HG03039 (cell line): Measurements from ENCODE around the gene HACD2.

Source experiments
- ATAC-seq: cut with Tn5 transposase; IDR thresholded peaks from one replicate; pipeline ENCODE4 v1.9.1; 2021; ENCODE audit warnings: mild to moderate bottlenecking, moderate library complexity; ENCODE audit not compliant: unreplicated experiment

The HACD2 gene, protein sequence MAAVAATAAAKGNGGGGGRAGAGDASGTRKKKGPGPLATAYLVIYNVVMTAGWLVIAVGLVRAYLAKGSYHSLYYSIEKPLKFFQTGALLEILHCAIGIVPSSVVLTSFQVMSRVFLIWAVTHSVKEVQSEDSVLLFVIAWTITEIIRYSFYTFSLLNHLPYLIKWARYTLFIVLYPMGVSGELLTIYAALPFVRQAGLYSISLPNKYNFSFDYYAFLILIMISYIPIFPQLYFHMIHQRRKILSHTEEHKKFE

DNA sequence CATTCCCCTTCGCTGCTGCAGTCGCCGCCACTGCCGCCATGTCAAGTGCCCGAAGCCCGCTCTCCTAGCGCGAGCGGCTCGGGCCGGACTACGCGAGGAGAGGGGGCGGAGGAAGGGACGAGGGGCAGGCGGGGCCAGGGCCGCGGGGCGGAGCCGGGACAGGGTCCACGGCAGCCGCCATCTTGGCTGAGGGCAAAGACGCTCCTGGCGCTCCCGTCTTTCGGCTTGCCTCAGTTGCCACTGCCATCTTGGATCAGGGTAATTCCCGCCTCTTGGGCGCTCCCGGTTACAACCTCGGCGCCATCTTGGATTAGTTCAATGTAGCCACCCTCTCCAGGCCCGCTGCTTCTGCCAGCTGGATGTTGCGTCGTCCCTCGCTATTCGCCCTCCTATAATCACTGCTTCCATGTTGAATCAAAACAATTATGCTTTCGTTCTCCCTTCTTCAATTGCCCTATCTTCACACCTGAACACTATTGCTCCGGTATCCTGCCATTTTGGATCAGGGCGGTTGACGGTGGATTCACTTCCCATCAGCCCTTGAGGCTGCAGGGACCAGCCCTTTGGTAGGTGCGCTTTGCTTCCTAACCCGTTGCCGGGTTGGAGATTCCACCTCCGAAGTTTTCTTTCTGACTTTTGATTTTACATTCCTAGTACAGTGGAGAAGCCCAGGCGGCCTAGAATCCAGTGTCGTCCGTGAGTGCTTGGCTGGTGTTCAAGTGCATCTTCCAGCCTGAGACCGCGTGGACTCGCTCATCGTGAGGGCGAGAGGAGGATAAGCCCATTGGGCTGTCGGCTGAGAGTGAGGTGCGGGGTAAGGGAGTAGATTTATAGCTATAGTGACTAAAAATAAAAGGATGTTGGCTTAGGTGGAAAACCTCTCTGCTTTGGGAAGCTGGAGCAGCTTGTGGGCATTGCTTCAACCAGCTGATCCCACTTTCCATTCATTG is at the start of gene HACD2:
Gene HACD2, minus strand, starts transcription at position 66 of the 950 bp plus-strand sequence. Its CDS starts 26 bp downstream, at position 40.
- ATAC-seq, result peak; percentile 94

DNA sequence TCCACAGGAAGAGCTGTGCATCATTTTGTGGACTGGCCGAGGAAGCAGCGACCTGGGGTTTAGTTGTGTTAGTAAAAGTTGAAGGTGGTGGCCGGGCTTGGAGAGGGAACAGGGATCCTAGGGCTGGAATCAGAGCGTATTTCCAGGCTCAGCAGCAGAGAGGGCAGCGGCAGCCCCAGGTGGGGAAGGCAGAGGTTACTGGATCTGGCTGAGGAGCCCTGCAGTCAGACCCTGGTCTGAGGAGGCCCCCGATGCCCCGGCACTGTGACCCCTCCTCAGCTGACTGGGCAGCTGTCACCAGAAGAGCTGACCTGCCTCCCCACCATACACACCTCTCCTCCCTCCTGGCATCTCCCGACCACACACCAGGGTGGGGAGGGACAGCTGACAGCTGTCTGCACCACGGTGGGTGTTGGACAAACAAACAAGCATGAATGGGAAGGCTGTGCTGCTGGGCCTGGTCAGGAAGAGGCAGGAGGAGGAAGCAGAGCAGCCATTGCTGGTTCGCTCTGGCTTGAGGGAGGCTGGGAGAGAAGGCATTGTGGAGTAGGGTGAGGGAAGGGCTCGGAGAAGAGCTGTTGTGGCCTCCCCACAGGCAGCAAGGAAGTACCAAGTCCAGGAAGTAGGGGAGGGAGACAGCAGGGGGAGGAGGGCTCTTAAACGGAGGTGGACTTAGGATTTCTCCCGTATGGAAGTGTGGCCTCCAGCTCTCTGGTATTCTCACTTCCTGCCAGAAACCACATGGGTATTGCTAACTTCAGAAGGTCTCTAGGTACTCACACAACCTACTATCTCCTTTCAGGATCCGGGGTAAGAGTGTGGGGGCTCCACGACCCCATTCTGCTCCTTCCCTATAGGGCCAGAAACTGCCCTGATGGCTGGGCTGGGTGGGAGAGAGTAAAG is 49.5 kb upstream of the HACD2 start:
- ATAC-seq, result no peak

DNA sequence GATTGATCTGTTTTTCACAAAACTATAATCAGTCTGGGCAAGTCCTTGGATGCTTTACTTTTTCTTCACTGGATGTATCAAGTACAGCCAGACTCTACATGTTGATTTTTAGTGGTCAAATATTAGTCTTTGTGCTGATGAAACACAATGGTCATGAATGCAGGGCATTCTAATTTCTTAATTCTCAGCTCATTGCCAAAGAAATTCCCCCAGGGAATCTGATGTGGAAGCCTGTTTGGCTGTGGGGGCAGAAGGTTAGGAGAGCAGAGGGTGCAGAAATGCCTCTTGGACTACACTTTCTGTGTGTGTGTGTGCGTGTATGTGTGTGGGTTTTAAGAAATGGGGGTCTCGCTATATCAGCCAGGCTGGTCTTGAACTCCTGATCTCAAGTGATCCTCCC is 48.7 kb upstream of the HACD2 start:
- no peak for ATAC-seq

DNA sequence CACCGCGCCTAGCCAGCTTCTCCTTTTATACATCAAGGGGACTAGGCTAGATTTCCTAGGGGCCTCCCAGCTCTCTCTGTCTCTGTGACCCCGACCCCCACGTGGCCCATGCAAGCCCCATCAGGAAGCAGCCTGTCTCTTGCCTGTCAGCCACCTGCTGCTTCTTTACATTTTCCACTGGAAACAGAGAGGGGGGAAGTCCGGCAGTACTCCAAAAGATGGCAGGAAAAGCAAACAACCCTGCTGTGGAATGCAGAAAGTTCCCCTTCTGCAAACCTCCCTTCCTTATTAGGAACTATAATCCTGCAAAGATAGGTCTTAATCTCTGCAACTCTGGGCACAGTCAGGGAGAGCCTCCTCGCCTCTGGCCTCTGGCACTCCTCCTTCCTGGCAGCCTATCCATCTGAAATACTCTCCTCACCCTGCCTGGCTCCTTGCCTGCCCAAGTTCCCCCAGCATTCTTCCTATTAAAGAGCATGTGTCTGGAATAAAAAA is 47.4 kb upstream of the HACD2 start:
- ATAC-seq, result no peak

DNA sequence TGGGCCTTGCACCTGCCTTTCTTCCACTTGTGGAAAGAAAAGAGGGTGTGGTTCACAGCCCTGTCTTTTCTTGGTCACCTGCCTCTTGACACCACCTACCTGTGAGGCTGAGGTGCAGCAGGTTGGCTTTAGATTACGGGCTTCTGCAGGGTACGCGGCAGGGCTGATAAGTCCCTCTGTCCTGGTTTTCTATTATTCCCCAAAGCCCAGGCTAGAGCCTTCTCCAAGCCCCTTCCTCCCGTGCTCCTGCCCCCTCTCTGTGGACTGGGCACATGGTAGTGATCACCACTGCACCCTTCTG is 44.8 kb upstream of the HACD2 start:
- ATAC-seq, result no peak

DNA sequence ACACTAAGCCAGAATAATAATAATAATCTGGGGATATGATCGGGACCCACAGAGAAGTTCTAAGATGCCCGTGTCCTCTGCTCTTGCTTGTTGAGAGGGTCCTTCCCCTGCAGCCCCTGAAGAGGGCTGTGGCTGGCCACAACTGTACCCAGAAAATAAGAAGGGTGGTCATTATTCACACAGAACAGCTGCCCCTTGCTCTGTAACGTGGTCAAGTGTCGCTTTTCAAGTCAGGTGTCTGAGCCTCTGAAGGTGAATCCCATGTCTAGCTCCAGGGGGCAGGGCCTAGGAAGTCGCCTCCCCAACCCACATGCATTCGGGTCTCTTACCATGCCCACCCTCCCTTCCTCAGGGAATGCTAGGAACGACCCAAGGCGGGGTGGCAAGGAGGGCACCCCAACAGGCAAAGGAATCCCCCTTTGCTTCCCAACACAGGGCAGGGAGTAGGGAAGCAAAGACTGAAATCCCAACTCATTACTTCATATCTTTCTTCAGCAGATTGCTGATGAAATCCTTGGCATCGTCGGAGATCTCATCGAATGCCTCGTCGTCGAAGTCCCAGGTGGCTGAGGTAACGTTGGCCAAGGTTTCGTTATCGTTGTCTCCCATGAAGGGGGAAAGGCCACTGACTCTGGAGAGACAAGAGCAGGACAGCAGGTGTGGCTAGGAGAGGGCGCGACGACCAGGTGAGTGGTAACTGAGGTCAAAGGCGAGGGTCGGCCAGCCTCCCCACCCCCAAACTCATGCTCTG is 44.3 kb upstream of the HACD2 start:
- ATAC-seq, result no peak

DNA sequence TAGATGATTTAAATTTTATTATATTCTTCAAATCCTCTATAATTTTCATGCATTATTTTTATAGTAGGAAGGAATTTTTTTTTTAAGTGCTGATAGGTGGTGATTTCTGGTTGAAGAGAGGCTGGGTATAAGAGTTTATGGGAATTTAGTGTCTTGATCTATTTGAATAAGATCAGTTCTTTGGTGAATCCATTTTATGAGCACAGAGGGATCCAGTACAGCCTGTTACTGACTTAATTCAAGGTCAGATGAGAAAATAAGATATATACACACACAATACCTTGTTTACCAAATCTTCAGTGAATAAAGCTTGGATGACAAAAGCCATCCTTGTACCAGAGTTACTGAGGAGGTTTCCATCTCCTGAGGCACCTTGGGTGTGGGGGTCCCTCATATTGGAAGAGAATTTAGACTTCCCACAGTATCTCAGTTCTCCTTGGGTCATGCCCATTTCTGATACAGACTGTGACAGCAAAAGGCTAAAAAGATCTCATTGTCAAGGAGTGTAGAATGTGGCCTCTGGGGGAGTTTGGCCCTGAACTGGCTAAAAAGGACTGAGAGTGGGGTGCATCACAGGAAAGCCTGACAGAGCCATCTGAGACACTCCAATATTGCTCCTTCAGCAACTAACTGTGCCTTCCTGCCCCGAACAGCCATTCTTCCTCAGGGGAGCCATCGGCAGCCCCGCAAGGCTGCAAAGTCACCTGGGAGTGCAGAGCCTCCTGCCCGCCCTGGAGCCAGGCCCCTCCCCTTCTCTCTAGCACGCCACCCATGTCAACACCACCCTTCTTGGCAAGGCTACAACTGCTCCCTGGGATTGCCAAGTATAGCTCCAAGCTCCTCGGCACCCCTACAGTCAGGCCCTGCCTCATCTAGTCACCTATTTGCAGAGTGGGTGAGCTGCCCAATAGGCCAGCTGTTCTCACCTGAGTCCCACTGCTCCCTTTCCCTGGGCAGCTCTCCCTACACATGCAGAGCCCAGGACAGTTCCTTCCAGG is 43.1 kb upstream of the HACD2 start:
- no peak for ATAC-seq

DNA sequence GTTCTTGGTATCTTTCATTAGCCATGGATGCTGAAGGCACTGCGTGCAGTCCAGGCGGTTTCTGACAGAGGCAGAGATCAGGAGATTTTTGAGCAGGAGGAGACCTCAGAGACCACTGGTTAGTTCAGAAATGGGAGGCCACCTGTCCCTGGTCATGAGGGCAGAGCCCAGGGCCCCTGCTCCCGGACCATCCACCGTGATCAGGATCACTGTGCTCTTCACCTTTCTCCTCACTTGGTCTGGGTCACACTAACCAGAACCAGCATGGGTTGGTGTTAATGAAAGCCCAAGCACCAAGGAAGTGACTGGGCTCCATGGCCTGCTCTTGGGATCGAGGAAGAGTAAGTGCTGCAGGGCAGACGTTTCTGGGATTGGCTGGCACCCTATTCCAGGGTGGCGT is 42.0 kb upstream of the HACD2 start:
- no peak for ATAC-seq

DNA sequence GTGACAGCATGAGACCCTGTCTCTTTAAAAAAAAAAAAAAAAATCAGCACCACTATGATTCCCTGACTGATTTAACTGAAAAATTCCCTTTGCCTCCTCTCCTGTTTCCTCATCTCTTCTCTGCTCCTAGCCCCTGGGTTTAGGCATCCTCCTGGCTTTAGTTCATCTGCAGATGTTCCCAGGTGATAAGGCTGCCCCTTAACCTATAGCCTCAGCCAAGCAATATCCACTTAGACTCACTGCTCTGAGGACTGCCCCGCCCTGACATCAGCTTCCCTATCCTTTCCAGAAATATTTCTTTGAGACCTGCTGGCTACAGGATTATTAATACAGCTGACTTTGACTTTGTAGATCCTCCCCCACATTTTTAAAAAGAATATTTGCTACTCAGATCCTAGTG is 39.4 kb upstream of the HACD2 start:
- no peak for ATAC-seq

DNA sequence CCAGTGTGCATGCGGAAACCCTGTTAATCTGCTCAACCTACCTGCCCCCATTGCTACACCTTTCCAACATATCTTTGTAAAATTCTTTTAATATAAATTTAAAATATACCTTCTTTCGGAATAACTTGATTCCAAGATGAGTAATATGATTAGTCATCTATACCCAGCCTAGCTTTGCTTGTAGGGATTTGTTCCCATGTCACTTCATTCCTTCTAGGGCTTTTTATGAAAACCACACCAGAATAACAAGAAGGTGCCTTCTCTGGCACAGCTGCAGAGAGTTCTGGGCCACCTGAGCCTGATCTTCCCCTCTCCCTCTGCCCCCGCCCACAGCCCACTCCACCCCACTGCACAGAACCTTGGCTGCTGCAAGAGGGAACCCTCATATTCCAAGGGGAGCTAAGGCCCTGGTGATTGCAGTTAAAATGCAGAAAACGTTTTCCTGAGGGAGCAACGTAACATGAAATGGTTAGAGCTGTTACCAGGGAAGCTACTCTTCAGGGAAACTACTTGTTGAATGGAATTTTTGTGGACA is 38.6 kb upstream of the HACD2 start:
- ATAC-seq, result no peak

DNA sequence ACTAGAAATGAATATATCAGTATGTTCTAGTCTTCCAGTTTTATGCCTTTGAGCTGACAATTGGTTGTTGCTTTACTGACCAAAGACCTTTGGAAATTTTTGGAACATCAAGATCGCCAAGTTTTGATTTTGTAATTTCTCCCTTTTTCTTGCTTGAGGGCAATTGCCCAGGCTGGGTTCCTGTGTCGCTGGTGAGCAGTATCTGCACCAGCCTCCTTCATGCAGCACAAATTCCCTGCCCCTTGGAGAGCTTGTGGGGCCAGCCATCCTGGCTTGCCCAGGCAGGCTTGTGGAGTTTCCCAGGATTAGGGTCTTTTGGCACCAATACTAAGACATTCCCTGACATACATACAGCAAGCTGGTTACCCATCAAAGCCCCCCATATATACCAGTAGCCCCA is 37.9 kb upstream of the HACD2 start:
- ATAC-seq, result no peak

DNA sequence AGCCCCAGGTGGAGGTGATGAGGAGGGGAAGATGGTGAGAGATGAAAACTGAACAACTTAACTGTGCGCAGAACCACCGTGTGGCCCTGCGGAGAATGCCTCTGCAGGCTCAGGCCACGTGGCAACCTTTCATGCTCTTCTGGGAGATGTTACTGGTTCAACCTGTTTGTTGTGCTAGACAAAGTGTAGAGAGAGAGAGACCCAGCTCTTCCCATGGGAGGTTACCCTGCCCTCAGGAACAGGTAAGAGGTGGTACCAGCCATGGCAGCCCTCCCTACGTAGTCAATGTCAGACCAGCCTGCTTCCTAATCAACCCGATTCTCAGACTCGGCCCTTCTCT is 37.0 kb upstream of the HACD2 start:
- no peak for ATAC-seq

DNA sequence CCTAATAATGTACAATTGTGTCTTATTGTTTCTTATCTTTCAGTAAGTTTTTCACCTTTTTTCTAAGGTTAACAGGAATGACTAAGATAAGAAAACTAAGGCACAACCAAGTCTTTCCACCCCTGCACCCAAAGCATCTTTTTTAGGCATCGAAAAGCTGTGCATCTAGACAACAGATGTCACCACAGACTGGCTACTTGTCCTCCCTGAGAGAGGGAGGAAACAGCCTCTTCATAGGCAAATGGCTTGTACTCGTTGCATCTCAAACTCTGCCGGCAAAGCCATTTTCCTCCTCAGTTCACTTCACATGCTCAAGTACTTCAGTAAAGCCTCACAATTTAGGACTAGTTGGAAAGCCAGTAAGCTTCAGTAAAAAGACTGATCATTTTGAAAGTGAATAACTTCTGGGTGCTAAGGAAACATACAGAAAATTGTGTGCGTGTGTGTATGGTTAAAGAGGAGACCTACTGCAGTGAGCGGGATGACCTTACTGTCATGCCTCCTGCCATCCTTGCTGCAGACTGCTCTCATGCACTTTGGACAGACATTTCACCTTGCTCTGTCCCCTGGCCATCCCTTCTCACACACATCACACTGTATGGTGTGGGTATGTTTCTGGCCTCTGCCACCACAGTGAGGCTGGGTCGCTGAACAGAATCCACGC is 36.5 kb upstream of the HACD2 start:
- ATAC-seq, result no peak

DNA sequence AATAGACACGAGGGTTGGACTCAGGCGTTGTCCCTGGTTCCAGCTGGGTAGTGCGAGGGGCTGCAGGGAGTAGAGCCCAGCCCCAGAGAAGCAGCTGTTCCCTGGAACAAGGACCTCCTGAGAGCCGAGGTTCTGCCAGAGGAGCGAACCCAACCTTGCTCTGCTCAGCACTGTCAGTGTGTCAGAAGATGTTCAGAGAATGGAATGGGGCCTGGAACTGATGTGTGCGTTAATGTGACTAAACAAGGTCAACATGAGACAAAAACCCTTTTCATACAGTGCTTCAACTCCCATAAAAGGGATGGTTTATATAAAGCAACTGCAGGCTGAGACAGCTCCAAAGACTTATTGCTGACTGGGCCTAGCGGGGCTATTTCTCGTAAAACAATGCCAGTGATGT is 35.5 kb upstream of the HACD2 start:
- no peak for ATAC-seq

DNA sequence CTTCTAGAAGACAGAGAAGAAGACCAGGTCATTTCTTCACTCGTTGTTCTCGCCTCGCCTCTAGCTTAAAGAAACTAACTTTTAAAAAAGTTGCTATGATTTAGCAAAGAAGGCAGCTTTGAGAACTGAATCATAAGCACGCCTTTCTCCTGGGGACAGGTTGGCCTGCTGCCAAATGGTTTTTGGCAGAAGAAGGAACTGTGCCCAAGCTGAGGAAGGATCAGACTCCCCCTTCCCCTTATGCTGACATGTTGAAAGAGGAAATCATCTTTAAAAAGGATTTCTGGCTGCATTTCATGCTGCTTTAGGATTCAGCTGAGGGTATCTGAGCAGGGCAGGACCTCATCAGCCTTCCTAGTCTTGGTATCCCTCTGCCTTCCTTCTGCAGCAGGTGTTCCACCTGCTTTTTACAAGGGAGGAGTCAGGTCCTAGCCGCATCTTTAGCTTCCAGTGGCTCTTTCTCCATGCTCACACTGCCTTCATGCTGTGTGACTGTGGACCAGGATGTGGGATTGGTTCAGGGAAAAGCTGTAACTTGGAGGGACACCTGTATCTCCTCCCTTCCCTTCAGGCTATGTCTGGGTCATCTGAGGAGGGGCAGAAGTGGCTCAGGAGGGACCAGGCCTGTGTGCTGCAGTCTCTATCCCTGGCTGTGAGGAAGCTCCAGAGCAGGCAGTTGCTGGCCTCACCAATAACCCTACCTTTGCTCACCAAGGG is 34.1 kb upstream of the HACD2 start:
- no peak for ATAC-seq

DNA sequence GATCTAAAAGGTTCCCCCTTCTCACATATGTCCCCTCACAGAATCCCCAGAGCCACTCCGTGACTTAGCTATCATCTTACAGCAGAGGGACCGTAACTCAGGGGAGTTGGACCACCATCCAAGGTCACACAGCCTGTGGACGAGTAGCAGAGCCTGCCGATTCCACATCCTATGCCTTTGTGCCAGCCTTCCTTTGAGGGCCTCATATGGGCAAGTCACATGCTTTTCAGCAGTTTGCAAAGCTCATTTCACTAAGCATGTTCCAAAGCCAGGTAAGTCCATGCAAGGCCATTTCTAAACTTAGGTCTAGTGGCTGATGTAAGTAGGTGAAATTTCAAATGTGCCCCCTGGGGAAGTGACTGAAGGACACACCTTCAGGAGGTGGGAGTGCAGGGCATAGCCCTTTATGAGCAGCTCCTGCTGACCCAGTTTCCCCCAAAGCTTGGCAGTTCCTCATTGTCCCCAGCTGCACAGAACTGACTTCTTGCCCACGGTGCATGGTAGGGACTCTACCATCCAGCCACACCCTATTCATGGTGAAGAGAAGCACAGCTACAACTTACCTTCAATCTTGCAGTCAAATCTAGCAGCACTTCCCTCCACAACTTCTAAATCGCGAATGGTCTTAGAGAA is 33.3 kb upstream of the HACD2 start:
- ATAC-seq, result no peak

DNA sequence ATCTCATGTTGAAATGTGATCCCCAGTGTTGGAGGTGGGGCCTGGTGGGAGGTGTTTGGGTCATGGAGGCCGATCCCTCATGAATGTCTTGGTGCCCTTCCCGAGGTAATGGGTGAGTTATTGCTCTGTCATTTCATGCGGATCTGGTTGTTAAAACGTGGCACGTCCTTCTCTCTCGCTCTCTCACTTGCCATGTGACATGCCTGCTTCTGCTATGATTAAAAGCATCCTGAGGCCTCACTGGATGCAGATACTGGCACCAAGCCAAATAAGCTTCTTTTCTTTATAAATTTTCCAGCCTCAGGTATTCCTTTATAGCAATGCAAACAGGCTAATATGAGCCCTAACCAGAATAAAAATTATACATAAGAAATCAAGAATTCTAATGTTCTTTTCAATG is 31.7 kb upstream of the HACD2 start:
- no peak for ATAC-seq

DNA sequence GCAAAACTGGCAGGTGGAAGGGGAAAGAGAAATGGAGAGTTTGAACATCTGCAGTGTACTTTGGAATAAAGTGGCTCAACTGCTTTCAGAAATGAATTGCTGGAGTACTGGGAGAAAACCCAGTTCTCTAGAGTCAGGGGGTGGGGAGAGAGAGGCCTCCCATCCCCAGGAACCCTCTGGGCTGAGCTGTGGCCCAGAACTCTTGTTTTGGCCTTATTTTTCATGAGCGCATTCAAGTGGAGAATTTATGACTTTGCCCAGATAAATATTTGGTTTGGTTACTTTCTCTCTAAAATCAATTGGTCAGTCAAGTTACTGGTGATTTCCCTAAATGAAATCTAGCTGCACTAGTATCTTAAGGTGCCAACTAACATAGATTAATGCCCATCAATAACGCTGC is 28.7 kb upstream of the HACD2 start:
- ATAC-seq, result no peak
